PC-3 (cell line): Measurements from ENCODE around the gene LMO7.

Experiments used
- EZH2 ChIP-seq: fragments of 300-600 bp; sonication (generic); IDR thresholded peaks from one replicate; pipeline ENCODE4 v1.6.1; 2017; ENCODE audit warnings: antibody characterized with exemption, mild to moderate bottlenecking, low read length; ENCODE audit not compliant: unreplicated experiment
- EZH2phosphoT487 ChIP-seq: fragments of 300-600 bp; sonication (generic); IDR thresholded peaks from 2 replicates; pipeline ENCODE4 v1.6.1; 2018; ENCODE audit warnings: mild to moderate bottlenecking, antibody characterized with exemption, low read length, borderline replicate concordance
- TF ChIP-seq, protein P1 (sequence below): fragments of 300-600 bp; sonication (generic); conservative IDR thresholded peaks from 2 replicates; pipeline ENCODE4 v1.5.1; 2017; ENCODE audit warnings: antibody characterized with exemption, low read depth, mild to moderate bottlenecking, low read length

DNA sequence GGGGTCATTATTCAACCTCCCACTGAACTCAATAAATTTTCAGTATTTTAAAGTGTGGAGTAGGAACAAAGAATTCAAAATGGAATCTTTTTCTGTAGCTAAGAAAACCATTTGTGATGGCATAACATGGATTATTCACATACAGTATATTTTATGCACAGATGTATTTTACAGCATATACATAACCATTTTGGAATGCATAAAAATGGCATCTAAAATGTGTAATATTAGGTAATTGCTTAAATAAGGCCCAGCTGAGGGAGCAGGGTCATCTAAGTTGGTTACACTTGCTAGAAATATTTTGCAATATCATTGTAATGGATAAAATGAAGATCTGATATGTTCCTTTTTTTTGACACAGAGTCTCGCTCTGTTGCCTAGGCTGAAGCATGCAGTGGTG lies 146.9 kb downstream of the LMO7 start:
- TF ChIP-seq EZH2: no peak
- TF ChIP-seq, protein P1, sequence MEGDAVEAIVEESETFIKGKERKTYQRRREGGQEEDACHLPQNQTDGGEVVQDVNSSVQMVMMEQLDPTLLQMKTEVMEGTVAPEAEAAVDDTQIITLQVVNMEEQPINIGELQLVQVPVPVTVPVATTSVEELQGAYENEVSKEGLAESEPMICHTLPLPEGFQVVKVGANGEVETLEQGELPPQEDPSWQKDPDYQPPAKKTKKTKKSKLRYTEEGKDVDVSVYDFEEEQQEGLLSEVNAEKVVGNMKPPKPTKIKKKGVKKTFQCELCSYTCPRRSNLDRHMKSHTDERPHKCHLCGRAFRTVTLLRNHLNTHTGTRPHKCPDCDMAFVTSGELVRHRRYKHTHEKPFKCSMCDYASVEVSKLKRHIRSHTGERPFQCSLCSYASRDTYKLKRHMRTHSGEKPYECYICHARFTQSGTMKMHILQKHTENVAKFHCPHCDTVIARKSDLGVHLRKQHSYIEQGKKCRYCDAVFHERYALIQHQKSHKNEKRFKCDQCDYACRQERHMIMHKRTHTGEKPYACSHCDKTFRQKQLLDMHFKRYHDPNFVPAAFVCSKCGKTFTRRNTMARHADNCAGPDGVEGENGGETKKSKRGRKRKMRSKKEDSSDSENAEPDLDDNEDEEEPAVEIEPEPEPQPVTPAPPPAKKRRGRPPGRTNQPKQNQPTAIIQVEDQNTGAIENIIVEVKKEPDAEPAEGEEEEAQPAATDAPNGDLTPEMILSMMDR: no peak
- no peak for TF ChIP-seq EZH2phosphoT487
